Measurements from ENCODE around the gene ACAA1. TPM values are rescaled to one million over a fixed set of nuclear protein-coding genes. Genes with fewer than 3 reads are reported as not detected.

The ACAA1 gene
- total and polyA plus RNA-seq, 9 of the 15 experiments (the other 6 are each of a cell fraction or from before 2014, with no cell fraction given), result 4.0 to 88.9 (median 57.2) TPM

DNA sequence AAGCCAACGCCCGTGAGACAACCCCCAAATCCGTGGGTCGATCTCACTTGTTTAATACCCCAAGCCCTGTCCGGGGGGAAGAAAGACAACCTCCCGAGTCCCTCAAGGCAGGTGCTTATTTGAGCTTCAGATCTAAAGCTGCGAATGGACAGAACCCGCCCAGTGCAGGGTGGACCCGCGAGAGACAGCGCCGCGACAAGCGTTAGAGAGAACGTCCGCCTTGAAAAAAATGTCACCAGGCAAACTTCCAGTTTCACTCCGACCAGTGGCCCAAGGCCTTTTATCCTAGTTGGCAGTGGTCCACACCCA, 27.7 kb upstream of the ACAA1 start (continued):
- TF ChIP-seq NRF1 (conservative IDR thresholded peaks at IDR 0.05 in 1 of 2, IDR thresholded peaks at IDR 0.05 in 1 of 2) (no peak), CBX8 (IDR thresholded peaks at IDR 0.05; ENCODE audit: borderline replicate concordance, extremely low read depth, low read depth, low read length, poor library complexity, severe bottlenecking) (no peak), IRF2 (CRISPR knock-in tag; IDR thresholded peaks at IDR 0.05) (no peak), ZNF263 (CRISPR knock-in tag; IDR thresholded peaks at IDR 0.05; ENCODE audit: borderline replicate concordance) (no peak), EHMT2 (IDR thresholded peaks at IDR 0.05) (no peak), ARID2 (IDR thresholded peaks at IDR 0.05) (no peak), NR2C2 (CRISPR knock-in tag; IDR thresholded peaks at IDR 0.05) (no peak), NR2C2 (tag; IDR thresholded peaks at IDR 0.05) (no peak), KLF6 (CRISPR knock-in tag; IDR thresholded peaks at IDR 0.05; ENCODE audit: borderline replicate concordance) (peak; percentile 58; the same call in 1 of the 2 replicates), DMBX1 (CRISPR knock-in tag; IDR thresholded peaks at IDR 0.05; ENCODE audit: borderline replicate concordance) (0 out of 2 replicates have a peak, but pooled peaks have one; percentile 33), ZNF586 (CRISPR knock-in tag; conservative IDR thresholded peaks at IDR 0.05) (no peak), BHLHE40 (IDR thresholded peaks at IDR 0.05; ENCODE audit: low read length) (no peak), ESRRB (CRISPR knock-in tag; IDR thresholded peaks at IDR 0.05; ENCODE audit: borderline replicate concordance) (no peak), POLR2B (IDR thresholded peaks at IDR 0.05; ENCODE audit: low read depth, partially characterized antibody) (peak; percentile 62), TBP (optimal IDR thresholded peaks at IDR 0.05; ENCODE audit: low read depth, low read length) (peak; percentile 59)
- TF ChIP-seq, protein P1, sequence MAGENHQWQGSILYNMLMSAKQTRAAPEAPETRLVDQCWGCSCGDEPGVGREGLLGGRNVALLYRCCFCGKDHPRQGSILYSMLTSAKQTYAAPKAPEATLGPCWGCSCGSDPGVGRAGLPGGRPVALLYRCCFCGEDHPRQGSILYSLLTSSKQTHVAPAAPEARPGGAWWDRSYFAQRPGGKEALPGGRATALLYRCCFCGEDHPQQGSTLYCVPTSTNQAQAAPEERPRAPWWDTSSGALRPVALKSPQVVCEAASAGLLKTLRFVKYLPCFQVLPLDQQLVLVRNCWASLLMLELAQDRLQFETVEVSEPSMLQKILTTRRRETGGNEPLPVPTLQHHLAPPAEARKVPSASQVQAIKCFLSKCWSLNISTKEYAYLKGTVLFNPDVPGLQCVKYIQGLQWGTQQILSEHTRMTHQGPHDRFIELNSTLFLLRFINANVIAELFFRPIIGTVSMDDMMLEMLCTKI (IDR thresholded peaks at IDR 0.05; ENCODE audit: partially characterized antibody), result no peak
- TF ChIP-seq, protein P2, sequence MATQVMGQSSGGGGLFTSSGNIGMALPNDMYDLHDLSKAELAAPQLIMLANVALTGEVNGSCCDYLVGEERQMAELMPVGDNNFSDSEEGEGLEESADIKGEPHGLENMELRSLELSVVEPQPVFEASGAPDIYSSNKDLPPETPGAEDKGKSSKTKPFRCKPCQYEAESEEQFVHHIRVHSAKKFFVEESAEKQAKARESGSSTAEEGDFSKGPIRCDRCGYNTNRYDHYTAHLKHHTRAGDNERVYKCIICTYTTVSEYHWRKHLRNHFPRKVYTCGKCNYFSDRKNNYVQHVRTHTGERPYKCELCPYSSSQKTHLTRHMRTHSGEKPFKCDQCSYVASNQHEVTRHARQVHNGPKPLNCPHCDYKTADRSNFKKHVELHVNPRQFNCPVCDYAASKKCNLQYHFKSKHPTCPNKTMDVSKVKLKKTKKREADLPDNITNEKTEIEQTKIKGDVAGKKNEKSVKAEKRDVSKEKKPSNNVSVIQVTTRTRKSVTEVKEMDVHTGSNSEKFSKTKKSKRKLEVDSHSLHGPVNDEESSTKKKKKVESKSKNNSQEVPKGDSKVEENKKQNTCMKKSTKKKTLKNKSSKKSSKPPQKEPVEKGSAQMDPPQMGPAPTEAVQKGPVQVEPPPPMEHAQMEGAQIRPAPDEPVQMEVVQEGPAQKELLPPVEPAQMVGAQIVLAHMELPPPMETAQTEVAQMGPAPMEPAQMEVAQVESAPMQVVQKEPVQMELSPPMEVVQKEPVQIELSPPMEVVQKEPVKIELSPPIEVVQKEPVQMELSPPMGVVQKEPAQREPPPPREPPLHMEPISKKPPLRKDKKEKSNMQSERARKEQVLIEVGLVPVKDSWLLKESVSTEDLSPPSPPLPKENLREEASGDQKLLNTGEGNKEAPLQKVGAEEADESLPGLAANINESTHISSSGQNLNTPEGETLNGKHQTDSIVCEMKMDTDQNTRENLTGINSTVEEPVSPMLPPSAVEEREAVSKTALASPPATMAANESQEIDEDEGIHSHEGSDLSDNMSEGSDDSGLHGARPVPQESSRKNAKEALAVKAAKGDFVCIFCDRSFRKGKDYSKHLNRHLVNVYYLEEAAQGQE (IDR thresholded peaks at IDR 0.05; ENCODE audit: borderline replicate concordance), result no peak
- TF ChIP-seq, protein P2 (CRISPR knock-in tag; IDR thresholded peaks at IDR 0.05; ENCODE audit: low read depth), result no peak
- TF ChIP-seq, protein P3, sequence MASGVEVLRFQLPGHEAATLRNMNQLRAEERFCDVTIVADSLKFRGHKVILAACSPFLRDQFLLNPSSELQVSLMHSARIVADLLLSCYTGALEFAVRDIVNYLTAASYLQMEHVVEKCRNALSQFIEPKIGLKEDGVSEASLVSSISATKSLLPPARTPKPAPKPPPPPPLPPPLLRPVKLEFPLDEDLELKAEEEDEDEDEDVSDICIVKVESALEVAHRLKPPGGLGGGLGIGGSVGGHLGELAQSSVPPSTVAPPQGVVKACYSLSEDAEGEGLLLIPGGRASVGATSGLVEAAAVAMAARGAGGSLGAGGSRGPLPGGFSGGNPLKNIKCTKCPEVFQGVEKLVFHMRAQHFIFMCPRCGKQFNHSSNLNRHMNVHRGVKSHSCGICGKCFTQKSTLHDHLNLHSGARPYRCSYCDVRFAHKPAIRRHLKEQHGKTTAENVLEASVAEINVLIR (CRISPR knock-in tag; IDR thresholded peaks at IDR 0.05), result no peak

Measured in K562 (cell line).